HTERT RPE-1 (cell line): ENCODE results near the gene CNIH2.
"Not testable (repeated sequence)": the region's sequence is repeated elsewhere in the genome, so short reads cannot be mapped to it uniquely, and the experiment has no call there.

Source experiments
- in situ Hi-C: fragments of 300-500 bp; cut with MboI; formaldehyde crosslinking; loops from 4 replicates; pipeline ENCODE4 v1.14.3; 2020; ENCODE audit warnings: low sequenced_read_pairs

CNIH2 gene

DNA sequence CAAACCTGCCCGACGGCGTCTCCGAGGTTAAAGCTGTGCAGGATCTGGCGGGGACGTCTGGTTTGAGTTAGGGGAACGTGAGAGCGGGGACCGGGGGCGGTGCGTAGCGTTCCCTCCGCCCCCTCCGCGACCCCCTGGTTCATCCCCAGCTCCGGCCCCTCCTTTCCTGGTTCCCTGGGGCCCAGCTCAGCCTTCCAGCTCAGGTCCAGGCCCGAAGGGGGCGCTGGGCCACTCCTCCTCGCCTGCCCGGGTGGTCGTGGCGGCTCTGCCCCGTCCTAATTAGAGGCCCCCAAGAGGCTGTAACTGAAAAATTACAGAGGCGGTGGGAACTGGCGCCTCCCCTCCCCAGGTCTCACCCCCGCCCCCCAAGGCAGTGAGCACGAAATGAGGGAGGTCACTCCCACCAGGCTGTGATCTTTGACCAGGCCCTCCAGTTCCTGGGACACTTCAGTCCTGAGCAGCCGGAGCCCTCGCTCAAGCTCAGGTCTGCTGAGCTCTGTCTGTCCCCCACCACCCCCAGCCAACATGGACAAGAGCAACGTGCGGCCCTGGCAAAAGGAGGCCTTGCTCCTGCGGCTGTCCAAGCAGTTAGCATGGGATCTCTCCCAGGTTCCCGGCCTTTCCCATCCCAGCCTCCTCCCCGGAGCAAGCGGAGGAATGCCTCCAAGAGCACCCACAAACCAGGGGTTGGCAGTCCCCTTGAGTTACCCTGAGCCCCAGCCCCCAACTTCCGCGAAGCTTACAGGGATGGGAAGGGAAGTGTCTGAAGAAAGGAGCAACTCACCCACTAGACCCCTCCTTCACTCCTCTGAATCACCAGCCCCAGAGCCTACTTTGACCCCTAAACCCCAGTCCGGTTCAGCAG is 35.6 kb downstream of the CNIH2 start:
- in situ Hi-C loops: no loop called here

DNA sequence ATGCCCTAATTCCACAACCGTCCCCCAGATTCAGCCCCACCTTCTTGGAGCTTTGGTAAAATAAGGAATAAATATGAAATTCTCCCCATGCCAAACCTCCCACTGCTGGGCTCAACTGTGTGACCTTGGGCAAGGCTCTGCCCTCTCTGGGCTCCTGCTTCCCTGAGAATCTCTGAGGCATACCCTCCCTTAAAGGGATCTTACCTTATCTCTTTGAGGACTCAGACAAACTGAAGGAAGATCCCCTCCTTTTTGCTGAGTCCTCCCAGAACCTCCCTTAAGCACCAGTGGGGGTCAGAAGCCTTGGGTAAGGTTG is 36.2 kb downstream of the CNIH2 start:
- in situ Hi-C loops: no loop called here

DNA sequence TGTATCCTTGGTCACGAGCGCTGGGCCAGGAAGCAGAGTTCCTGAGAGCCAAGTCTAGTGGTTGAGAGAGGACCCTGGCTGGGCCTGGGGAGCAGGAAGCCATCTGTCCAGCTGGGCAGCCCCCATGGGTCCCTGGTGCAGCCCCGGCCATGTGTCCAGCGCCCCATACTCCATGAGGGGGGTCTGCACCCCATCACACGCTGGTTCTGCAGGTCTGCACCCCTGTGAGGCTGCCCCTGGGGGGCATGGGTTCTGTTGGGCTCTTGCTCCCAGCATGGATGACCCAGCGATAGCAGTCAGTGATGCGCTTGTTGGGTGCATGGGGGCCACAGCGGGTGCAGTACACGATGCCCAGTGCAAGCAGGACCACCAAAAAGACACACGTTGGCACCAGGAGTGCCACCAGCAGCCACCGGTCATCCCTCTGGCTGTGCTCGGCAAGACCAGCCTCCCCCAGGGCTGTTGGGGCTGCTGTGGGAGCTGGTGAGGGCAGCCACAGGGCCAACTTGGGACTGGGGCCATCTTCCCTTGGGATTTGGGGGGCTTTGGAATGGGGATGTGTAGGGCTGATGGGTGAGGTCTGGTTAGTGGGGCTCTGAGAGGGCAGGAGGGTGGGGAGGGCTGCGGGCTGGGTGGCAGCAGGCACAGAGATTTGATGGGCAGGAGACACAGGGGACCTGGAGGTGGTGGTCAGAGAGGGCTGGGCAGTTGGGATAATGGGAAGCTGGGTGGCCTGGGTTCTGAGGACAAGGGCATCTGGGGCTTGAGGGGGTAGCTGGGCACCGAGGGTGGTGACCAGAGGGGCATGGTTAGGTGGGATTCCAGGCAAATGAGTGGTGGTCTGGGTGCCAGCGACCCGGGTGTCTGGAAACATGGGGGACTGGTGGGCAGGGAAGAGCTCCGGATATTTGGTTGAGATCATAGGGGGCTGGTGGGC is 36.9 kb downstream of the CNIH2 start:
- in situ Hi-C loops: no loop called here

DNA sequence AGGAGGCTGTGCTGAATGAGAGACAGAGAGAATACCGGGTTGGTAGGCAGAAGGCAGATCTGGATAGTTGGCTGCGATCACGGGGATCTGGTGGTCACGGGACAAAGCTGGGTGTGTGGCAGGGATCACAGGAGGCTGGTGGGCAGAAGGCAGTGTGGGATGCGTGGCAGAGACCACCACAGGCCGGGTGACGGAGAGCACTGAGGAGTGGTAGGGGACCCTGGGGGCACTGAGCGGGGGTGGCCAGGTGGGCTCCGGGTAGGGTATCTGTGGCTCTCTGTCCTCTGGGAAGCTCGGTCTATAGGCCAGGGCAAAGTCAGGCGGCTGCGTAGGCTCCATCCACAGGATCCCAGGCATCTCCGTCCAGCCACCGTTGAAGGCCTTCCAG is 37.5 kb downstream of the CNIH2 start:
- in situ Hi-C loops: no loop called here

DNA sequence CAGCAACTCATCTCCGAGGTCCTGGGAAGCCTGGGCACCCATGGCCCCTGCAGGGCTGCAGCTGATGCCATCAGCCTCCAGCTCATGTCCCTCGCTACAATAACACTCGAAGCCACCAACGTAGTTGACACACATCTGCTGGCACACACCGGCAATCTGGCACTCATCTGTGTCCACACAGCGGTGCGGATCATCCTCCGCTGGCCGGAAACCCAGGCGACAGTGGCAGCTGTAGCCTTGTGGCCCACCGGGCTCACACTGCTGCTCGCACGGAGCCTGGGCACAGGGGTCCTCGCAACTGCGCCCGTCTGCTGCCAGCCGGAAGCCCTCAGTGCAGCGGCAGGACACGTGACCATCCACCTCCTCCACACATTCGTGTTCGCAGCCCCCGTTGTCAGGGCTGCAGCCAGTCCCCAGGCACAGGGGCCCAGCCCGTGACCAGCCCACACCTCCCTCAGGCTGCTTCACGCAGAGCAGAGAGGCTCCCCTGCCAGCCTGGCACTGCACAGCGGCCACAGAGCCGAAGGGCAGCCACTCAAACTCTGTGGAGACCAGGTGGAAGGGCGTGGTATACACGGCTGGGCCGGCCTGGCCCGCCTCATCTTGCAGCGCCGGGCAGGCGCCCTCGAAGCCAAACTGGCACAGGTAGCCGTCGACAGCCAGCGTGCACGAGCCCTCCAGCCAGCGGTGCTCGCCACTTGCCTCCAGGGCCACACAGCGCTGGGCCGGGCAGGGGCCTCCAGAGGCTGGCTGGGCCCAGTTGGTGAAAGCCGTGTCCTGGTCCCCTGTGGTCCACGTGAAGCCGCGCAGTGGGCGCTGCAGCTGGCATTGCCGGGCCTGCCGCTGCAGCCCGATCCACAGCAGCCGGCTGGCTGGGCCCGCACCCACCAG is 38.2 kb downstream of the CNIH2 start:
- in situ Hi-C loops: no loop called here

DNA sequence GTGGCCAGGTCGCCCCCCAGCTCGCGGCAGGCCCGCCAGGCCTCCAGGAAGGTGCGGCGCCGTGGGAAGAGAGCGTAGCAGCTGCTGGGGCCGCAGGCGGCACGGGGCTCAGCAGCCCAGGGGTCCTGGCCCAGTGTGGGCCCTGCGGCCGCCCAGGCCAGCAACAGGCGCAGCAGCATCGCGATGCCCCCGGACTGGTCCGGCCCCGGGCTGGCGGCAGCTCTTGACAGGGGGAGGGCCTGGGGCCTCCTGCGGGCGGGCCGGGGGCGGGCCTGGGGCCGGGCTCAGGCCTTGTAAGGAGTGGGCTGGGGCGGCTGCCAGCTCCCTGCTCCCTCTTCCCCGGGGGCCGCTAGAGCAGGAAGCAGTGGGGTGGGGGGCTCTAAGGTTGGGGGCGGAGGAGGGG is 38.9 kb downstream of the CNIH2 start, which contains the start of gene CD248:
Gene CD248, minus strand, starts transcription at position 196 of the 403 bp plus-strand sequence. Its CDS starts 17 bp downstream, at position 179.
- in situ Hi-C loops: no loop called here

DNA sequence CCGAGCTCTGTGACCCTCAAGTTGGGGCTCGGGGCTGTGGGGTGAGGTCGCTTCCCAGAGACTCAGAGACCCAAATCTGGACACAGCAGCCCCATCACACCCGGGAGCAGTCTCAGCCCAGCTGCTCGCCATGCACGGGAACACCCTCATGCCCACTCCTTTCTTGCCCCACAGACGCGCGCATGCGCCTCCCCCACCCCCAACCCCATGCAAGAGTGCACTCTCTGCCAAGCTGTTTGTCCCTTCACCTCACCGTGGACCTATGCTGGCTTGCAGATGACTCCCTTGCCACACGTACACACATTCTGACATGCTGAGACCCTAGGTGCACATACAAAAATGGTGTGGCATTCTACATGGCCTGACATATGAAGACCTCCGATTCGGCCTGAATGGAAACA is 39.3 kb downstream of the CNIH2 start:
- in situ Hi-C loops: no loop called here

DNA sequence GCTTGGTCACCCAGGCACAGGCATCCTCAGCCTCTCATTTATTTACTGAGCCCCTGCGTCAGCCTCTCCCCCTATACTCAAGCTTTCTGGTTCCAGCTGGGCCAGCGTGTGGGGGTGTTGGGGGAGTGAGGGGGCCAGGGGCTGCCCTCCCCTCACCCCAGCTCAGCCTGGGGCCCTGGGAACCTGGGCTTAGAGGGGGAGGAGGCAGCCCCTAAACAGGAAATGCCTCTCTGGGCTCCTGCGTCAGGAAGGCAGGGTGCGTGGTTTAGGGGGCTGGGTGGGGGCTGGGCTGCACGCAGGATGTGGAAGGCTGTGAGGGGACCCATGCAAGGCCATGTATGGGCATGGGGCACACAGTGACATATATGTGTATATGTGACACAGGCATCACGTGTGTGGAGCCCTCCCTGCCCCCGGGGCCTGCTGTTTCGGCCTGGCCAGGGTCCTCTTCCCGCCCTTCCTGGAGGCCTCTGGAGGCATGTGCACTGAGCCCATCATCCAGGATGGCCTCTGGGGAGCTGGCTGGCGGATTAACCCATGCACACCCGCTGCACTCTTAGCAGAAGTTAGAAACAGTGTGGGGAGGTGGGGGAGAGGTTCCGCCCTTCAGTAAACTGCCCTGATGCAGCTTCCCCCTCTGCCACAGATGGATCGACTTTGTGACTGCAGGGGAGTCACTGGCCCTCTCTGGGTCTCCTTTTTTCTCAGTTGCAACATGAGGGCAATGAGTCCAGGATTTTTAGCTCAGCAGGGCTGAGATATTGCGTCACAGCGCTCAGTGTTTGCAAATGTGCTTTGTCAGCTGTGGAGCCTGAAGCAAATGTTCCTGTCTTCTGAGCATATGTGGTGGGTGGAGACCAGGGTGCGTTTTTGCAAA is 40.0 kb downstream of the CNIH2 start:
- in situ Hi-C loops: no loop called here

DNA sequence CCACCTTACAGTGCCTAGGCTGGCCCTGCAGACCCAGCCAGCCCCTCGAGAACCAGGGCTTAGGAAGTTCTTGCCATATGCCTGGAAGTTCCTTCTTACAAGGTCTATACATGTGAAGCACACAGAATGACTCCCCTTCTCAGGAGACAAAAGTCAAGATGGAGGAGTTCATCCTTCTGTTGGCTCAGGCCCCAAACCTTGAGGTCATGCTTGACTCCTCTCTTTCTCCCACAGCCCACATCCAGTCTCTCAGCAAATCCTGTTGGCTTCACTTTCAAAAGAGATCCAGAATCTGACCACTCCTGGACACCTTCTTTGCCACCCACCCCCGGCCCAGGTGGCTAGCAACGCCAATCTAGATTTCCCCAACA is 40.6 kb downstream of the CNIH2 start:
- in situ Hi-C loops: no loop called here

DNA sequence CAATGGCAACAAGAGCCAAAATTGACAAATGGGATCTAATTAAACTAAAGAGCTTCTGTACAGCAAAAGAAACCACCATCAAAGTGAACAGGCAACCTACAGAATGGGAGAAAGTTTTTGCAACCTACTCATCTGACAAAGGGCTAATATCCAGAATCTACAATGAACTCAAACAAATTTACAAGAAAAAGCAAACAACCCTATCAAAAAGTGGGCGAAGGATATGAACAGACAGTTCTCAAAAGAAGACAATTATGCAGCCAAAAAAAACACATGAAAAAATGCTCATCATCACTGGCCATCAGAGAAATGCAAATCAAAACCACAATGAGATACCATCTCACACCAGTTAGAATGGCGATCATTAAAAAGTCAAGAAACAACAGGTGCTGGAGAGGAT is 42.3 kb downstream of the CNIH2 start:
- in situ Hi-C loops: not testable (repeated sequence)

DNA sequence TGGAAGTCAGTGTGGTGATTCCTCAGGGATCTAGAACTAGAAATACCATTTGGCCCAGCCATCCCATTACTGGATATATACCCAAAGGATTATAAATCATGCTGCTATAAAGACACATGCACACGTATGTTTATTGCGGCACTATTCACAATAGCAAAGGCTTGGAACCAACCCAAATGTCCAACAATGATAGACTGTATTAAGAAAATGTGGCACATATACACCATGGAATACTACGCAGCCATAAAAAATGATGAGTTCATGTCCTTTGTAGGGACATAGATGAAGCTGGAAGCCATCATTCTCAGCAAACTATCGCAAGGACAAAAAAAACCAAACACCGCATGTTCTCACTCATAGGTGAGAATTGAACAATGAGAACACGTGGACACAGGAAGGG is 42.8 kb downstream of the CNIH2 start:
- in situ Hi-C loops: not testable (repeated sequence)

DNA sequence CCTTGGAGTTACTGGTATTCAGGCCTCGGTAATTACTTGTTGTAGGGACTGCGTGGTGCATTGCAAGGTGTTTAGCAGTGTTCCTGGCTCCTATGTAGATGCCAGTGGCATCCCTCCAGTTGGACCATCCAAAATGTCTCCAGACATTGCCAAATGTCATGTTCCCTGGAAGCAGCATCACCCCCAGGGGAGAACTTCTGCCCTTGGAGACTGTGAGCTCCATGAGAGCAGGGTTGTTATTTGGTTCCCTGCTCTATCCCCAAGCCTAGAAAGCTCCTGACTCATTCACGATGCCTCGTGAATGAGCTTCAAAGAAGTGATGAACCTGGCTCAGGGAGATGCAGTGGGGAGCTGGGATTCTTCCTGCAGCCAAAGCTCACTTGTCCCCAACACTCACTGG is 43.6 kb downstream of the CNIH2 start:
- in situ Hi-C loops: no loop called here

DNA sequence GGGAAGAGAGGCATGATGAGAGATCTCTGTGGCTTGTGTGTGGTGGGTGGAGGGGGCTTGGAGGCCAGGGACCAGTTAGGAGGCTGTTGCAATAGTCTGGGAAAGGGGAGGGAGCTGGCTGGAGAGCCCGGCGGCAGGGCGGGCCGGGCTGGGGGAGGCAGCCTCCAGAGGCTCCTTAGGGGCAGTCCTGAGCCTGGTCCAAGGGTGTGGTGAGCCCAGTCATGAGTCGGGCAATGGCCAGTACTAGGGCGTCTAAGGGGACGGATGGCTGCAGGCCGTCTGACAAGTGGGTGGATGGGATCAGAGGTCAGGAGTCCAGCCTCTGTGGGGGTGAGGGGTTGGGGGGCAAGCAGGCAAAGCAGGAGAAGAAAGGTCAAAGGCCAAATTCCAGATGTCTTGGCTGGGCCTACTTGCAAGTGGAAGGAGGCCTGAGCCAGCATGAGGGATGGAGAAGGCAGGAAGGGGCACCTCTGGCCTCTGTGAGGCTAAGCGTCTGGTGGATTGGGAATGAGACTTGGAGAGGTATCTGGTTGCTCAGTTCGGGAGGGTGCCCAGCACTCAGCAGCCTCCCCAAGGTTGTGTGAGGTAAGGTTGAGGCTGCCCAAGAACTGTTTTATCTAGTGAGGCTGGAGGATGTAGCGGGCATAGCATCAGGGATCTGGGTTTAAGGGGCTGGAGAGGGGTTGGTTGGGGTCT is 44.9 kb downstream of the CNIH2 start:
- in situ Hi-C loops: no loop called here

DNA sequence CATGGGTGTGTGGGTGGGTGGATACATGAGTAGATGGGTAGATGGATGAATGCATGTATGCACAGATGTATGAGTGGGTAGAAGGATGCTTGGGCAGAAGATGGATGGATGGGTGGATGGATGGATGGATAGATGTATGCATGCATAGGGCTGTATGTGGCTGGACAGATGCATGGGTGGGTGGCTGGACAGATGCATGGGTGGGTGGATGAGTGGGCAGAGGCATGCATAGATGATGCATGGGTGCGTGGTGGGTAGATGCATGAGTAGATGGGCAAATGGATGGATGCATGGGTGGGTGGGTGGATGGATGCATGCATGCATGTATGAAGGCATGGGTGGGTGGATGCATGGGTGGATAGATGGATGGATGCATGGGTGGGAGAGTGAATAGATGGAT is 45.7 kb downstream of the CNIH2 start:
- in situ Hi-C loops: no loop called here

DNA sequence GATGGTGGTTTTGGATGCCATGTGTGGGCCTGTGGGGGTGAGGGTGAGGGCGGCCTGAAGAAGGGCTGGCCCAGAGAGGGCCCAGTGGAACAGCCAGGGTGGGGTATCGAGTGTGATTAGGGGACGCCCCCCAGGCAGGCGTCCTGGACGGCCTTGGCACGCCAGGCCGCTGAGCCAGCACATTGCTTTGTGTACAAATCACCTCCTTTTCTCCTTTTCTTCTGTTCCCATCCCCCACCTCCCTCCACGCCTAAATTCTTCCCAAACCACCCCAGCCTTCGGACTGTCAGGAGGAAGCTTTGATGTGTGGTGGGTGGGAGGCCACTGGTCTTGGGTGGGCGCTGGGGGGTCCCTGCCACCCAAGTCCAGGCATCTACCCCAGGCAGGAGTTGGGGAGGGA is 46.7 kb downstream of the CNIH2 start:
- in situ Hi-C loops: no loop called here

DNA sequence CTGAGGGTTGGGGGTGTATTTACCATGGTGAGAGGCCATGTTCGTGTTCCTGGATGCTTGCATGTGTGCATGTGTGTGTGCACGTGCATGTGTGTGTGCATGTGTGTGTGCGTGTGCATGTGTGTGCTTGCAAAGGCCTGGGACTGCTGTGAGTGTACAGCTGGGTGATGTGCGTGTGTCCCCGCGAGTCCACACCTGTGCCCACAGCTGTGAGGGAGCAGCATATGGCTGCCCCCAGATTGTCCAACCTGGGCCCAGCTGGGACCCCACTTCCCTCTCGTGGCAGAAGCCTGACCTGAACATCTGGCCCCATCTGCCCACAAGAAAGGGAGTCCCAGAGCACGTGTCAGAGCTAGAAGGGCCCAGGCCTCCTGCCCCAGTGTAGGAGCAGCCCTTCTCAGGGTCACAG is 47.3 kb downstream of the CNIH2 start:
- in situ Hi-C loops: no loop called here

DNA sequence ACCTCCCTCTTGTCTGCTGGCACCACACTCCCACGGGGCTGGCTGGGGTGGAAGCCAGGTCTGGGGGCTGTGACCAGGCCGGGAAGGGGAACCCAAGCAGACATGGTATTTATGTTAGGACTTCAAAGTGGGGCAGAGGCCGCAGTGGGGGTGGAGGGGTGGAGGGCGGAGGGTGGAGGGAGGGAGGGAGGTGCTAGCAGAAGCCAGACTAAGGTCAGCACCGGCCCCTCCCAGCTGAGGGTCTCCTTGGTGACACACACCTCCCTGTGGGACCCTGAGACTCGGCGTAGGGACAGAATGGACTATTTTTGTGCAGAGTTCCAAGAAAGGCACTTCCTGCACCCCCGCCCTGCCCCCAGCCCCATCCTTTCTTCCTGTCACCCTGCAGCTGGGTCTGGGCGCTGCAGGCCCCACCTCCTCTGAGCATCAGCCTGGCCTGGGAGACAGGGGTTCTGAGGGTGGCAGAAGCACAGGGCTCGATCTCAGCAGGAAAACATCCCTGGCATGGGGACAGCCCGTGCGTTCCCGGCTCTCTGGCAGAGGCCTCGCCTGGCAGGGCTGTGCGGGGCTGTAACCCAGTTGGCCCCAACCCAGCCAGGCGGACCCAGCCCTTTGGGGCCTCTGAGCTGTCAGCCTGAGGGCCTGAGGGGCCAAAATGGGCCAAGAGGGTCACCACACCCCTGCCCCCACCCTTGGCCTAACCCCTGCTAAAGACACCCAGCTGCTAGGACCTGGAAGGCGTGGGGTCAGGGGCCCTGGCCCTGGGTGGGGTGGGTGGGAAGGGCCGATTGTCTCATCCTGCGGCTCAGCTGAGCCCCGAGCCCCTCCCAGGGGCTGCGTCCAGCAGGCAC is 48.5 kb downstream of the CNIH2 start:
- in situ Hi-C loops: no loop called here

DNA sequence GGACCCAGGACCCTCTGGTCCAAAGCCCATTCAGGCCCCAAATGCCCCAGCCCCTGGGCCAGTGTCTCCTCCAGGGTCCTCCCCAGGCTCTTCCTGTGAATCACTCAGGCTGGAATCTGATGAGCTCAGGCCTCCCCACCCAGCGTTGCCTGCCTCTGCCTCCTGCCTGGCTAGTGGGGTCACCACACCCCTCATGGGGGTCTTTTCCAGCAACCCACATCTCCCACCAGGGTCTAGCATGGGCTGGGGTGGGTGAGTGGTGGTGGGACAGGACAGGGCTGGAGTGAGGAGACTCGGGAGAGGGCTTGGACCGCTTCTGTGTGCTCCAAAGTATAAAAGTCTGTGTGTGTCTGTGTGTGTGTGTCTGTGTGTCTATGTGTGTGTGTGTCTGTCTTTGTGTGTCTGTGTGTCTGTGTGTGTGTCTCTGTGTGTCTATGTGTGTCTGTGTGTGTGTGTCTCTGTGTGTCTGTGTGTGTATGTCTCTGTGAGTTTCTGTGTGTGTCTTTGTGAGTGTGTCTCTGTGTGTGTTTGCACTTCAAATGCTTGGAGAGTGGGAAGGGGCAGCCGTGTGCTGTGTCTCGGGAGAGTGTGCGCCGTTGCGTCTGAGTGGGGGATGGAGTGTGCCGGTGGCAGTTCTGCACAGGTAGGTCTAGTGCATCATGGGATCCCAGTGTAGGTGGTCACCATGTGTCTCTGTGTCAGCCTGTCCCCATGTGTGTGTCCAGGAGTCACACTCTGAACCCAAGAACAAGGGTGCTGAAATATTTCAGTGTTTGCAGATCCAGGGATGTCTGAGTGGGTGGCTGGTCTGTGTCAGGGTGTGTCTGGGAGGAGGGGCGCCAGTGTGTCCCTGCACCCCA is 49.4 kb downstream of the CNIH2 start:
- in situ Hi-C loops: no loop called here
